NCI-H1092 (cell line): Measurements from ENCODE around the gene TMEM9.

ENCODE experiments used
- DNase-seq: peaks from one replicate; lab custom pipeline; 2025; lab: John Stamatoyannopoulos, UW

Gene TMEM9

GRCh38 chr1:201145132-201145531, 9.1 kb downstream of the TMEM9 start:
- no peak for DNase-seq

GRCh38 chr1:201144701-201145100, 9.6 kb downstream of the TMEM9 start:
- no peak for DNase-seq

GRCh38 chr1:201143726-201144635, 10.3 kb downstream of the TMEM9 start:
- no peak for DNase-seq

GRCh38 chr1:201142849-201143725, 11.2 kb downstream of the TMEM9 start:
- no peak for DNase-seq

- no peak for DNase-seq
Measured at GRCh38 chr1:201142011-201142848, 12.0 kb downstream of the TMEM9 start.

- DNase-seq, result no peak
Measured at GRCh38 chr1:201141418-201141817, 12.9 kb downstream of the TMEM9 start.

GRCh38 chr1:201140941-201141260, 13.4 kb downstream of the TMEM9 start:
- no peak for DNase-seq

GRCh38 chr1:201140235-201140940, 13.9 kb downstream of the TMEM9 start:
- DNase-seq, result peak; percentile 35

GRCh38 chr1:201139756-201140155, 14.5 kb downstream of the TMEM9 start:
- DNase-seq, result no peak

GRCh38 chr1:201139306-201139705, 15.0 kb downstream of the TMEM9 start:
- no peak for DNase-seq

- no peak for DNase-seq
Measured at GRCh38 chr1:201138311-201138840, 15.9 kb downstream of the TMEM9 start.

- no peak for DNase-seq
Measured at GRCh38 chr1:201137579-201138310, 16.5 kb downstream of the TMEM9 start.

- DNase-seq, result no peak
Measured at GRCh38 chr1:201137024-201137392, 17.3 kb downstream of the TMEM9 start.

GRCh38 chr1:201136355-201137023, 17.8 kb downstream of the TMEM9 start:
- no peak for DNase-seq

GRCh38 chr1:201134405-201134804, 19.9 kb downstream of the TMEM9 start:
- DNase-seq, result no peak

GRCh38 chr1:201131398-201131797, 22.9 kb downstream of the TMEM9 start:
- no peak for DNase-seq

GRCh38 chr1:201128962-201129361, 25.3 kb downstream of the TMEM9 start:
- DNase-seq, result no peak

- DNase-seq, result no peak
Measured at GRCh38 chr1:201128476-201128875, 25.8 kb downstream of the TMEM9 start.

- DNase-seq, result no peak
Measured at GRCh38 chr1:201127755-201128455, 26.4 kb downstream of the TMEM9 start.
